ENCODE results near the gene REEP6. TPM values are rescaled to one million over a fixed set of nuclear protein-coding genes. Genes with fewer than 3 reads are reported as not detected.

Gene REEP6
- total and polyA plus RNA-seq, 2 donors (not counting 1 experiment from before 2014, with no cell fraction given) = 0.47 to 0.99 TPM

DNA sequence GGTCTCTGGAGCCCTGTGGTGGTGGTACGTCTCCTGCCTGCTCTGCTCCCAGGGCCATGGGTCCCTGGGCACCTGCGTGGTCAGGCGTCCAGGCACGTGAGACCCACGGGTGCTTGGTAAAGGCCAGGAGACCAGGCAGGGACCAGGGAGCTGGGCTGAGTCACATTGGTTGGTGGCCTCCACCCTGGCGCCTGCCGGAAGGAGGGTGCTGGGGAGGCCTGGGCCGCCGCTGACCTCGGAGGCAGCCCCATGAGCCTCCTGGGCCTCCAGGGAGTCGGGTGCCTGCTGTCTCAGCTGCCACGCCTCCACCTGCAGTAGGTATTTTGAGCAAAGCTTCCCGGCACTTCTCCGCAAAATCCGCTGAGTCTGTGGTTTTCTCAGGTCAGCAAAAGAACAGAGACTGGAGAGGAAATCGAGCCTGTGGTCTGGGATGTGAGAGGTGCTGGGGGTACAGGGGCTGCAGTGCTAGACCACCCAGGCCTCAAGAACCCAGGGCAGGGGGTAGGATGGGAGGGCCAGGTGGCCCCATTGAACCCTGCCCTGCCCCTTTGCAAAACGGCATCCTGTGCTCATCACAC is 29.3 kb downstream of the REEP6 start:
- no peaks in the 10 kb centered on the region for H3K9me3 ChIP-seq (ENCODE audit: control insufficient read depth, insufficient read depth, low read depth, low read length)
- H3K27ac ChIP-seq (ENCODE audit: insufficient read depth, low read length) = no peak overlapping the region
- H3K27me3 ChIP-seq (ENCODE audit: control insufficient read depth, insufficient read depth, low read length) = peaks cover 20% of the 10 kb centered on the region
- TF ChIP-seq, protein P1, sequence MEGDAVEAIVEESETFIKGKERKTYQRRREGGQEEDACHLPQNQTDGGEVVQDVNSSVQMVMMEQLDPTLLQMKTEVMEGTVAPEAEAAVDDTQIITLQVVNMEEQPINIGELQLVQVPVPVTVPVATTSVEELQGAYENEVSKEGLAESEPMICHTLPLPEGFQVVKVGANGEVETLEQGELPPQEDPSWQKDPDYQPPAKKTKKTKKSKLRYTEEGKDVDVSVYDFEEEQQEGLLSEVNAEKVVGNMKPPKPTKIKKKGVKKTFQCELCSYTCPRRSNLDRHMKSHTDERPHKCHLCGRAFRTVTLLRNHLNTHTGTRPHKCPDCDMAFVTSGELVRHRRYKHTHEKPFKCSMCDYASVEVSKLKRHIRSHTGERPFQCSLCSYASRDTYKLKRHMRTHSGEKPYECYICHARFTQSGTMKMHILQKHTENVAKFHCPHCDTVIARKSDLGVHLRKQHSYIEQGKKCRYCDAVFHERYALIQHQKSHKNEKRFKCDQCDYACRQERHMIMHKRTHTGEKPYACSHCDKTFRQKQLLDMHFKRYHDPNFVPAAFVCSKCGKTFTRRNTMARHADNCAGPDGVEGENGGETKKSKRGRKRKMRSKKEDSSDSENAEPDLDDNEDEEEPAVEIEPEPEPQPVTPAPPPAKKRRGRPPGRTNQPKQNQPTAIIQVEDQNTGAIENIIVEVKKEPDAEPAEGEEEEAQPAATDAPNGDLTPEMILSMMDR (conservative IDR thresholded peaks at IDR 0.05 in 1 of 2, IDR thresholded peaks at IDR 0.05 in 1 of 2; ENCODE audit: low read depth in 1 of 2, low read length in 2 of 2) = no peak
- no peak for TF ChIP-seq EZH2 (IDR thresholded peaks at IDR 0.05; ENCODE audit: low read length, missing control alignments)
- DNase-seq (ENCODE audit: low read depth in 2 of 2) = no peak
- H3K4me2 ChIP-seq (ENCODE audit: extremely low read depth, insufficient read depth, low read length) = no peak overlapping the region
- no peak overlapping the region for H3K4me3 ChIP-seq (replicated peaks in 1 of 4; ENCODE audit: control extremely low read depth in 1 of 4, insufficient read depth in 1 of 4, low read depth in 3 of 4, low read length in 4 of 4)
- no peak overlapping the region for H3K9ac ChIP-seq (ENCODE audit: insufficient read depth, low read length)
- H3K36me3 ChIP-seq (ENCODE audit: control insufficient read depth, insufficient read depth, low read length) = no peaks in the 10 kb centered on the region
- no peaks in the 10 kb centered on the region for H3K4me1 ChIP-seq (ENCODE audit: control insufficient read depth, extremely low read depth, insufficient read depth, low read length)
- no peak overlapping the region for H2AFZ ChIP-seq (ENCODE audit: low read length)
- no peaks in the 10 kb centered on the region for H4K20me1 ChIP-seq (ENCODE audit: control insufficient read depth, extremely low read depth, insufficient read depth, low read length)
- no peaks in the 10 kb centered on the region for H3K79me2 ChIP-seq (ENCODE audit: control insufficient read depth, insufficient read depth, low read length)

DNA sequence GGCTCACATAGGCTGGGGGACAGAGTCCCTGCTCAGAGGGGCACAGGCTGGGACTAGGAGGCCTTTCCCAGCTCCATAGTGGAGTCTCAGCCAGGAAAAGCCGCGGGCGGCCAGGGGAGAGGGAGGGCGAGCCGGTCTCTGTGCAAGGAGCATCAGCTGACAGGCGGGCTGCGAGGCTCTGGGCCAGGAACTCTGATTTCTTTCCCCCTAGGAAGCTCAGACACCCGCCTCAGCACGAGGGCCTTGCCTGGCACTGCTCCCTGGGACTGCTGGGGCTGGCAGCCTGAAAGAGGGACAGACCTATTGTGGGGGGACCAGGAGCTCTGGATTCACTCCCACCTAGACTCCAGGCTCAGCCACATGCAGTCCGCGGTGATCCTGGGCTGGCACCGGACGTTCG is 30.7 kb downstream of the REEP6 start:
- no peak overlapping the region for H3K4me3 ChIP-seq (replicated peaks in 1 of 4; ENCODE audit: control extremely low read depth in 1 of 4, insufficient read depth in 1 of 4, low read depth in 3 of 4, low read length in 4 of 4)

DNA sequence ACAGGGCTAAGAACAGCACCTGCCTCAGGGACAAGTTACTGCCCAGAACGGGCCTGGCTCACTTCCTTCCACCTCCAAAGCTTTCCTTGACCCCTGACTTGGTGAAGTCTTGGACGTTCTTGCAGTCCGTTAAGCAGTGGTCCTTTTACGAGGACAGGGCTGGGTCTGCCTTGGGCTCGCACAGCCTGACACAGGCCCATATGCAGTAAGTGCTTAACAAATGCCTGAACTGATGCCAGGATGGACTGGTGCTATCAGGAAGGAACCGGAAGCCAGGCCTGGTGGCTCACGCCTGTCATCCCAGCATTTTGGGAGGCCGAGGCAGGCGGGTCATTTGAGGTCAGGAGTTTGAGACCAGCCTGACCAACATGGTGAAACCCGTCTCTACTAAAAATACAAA is 31.1 kb downstream of the REEP6 start:
- H3K4me1 ChIP-seq (ENCODE audit: control insufficient read depth, extremely low read depth, insufficient read depth, low read length) = no peaks in the 10 kb centered on the region
- DNase-seq (ENCODE audit: low read depth in 2 of 2) = no peak
- no peaks in the 10 kb centered on the region for H4K20me1 ChIP-seq (ENCODE audit: control insufficient read depth, extremely low read depth, insufficient read depth, low read length)
- H3K4me2 ChIP-seq (ENCODE audit: extremely low read depth, insufficient read depth, low read length) = no peak overlapping the region
- no peak for TF ChIP-seq EZH2 (IDR thresholded peaks at IDR 0.05; ENCODE audit: low read length, missing control alignments)
- H3K9ac ChIP-seq (ENCODE audit: insufficient read depth, low read length) = no peak overlapping the region
- no peaks in the 10 kb centered on the region for H3K36me3 ChIP-seq (ENCODE audit: control insufficient read depth, insufficient read depth, low read length)
- H3K9me3 ChIP-seq (ENCODE audit: control insufficient read depth, insufficient read depth, low read depth, low read length) = no peaks in the 10 kb centered on the region
- peaks cover 21% of the 10 kb centered on the region for H3K27me3 ChIP-seq (ENCODE audit: control insufficient read depth, insufficient read depth, low read length)
- H2AFZ ChIP-seq (ENCODE audit: low read length) = no peak overlapping the region
- H3K27ac ChIP-seq (ENCODE audit: insufficient read depth, low read length) = no peak overlapping the region
- no peaks in the 10 kb centered on the region for H3K79me2 ChIP-seq (ENCODE audit: control insufficient read depth, insufficient read depth, low read length)
- H3K4me3 ChIP-seq (replicated peaks in 1 of 4; ENCODE audit: control extremely low read depth in 1 of 4, insufficient read depth in 1 of 4, low read depth in 3 of 4, low read length in 4 of 4) = no peak overlapping the region

More for the DNA sequence above, 30.7 kb downstream of the REEP6 start:
- Histone ChIP-seq H3K9me3 (ENCODE audit: control insufficient read depth, insufficient read depth, low read depth, low read length) (no peaks in the 10 kb centered on the region), H3K4me2 (ENCODE audit: extremely low read depth, insufficient read depth, low read length) (no peak overlapping the region), H4K20me1 (ENCODE audit: control insufficient read depth, extremely low read depth, insufficient read depth, low read length) (no peaks in the 10 kb centered on the region), H3K79me2 (ENCODE audit: control insufficient read depth, insufficient read depth, low read length) (no peaks in the 10 kb centered on the region), H2AFZ (ENCODE audit: low read length) (no peak overlapping the region), H3K4me1 (ENCODE audit: control insufficient read depth, extremely low read depth, insufficient read depth, low read length) (no peaks in the 10 kb centered on the region), H3K27me3 (ENCODE audit: control insufficient read depth, insufficient read depth, low read length) (peaks cover 21% of the 10 kb centered on the region), H3K9ac (ENCODE audit: insufficient read depth, low read length) (peak overlapping the region; percentile 23), H3K36me3 (ENCODE audit: control insufficient read depth, insufficient read depth, low read length) (no peaks in the 10 kb centered on the region), H3K27ac (ENCODE audit: insufficient read depth, low read length) (no peak overlapping the region)
- no peak for DNase-seq (ENCODE audit: low read depth in 2 of 2)
- no peak for TF ChIP-seq EZH2 (IDR thresholded peaks at IDR 0.05; ENCODE audit: low read length, missing control alignments)
- TF ChIP-seq, protein P1 (conservative IDR thresholded peaks at IDR 0.05 in 1 of 2, IDR thresholded peaks at IDR 0.05 in 1 of 2; ENCODE audit: low read depth in 1 of 2, low read length in 2 of 2) = no peak
